GM12801 (cell line): ENCODE data around the gene TUBA4B.

Source experiments
- TF ChIP-seq, protein P1 (sequence below): IDR thresholded peaks from one replicate; pipeline ENCODE4 v1.5.1; 2011; ENCODE audit warnings: control low read depth; ENCODE audit not compliant: insufficient read length; ENCODE audit errors: extremely low read depth

TUBA4B gene

DNA sequence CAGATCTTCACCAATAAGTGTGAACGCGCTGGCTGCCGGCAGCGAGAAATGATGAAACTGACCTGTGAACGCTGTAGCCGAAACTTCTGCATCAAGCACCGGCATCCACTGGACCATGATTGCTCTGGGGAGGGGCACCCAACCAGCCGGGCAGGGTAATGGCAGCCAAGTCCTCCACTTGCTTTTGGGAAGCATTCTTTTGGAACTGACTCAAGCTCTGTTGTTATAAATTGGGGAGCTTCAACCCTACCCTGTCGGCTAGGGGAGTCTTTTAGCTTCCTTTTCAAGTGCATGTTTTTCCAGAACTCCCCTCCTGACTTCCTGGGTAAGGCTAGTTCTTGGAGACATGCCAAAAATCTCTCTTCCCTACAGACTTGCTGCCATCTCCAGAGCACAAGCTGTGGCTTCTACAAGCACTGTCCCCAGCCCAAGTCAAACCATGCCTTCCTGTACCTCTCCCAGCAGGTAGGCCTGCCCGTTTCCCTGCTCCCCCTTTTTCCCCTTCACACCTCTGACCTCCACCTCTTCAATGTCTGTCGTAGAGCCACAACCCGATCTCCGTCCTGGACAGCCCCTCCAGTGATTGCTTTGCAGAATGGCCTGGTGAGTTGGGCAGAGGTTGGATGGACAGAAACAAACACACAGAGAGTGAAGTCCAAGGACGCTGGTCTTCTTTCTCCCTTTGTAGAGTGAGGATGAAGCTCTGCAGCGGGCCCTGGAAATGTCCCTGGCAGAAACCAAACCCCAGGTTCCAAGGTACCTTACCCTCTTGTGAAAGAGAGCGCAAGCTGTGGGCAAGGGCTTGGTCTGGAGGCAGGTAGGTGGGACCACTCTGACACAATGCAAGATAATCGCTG is 44.9 kb upstream of the TUBA4B start:
- TF ChIP-seq, protein P1, sequence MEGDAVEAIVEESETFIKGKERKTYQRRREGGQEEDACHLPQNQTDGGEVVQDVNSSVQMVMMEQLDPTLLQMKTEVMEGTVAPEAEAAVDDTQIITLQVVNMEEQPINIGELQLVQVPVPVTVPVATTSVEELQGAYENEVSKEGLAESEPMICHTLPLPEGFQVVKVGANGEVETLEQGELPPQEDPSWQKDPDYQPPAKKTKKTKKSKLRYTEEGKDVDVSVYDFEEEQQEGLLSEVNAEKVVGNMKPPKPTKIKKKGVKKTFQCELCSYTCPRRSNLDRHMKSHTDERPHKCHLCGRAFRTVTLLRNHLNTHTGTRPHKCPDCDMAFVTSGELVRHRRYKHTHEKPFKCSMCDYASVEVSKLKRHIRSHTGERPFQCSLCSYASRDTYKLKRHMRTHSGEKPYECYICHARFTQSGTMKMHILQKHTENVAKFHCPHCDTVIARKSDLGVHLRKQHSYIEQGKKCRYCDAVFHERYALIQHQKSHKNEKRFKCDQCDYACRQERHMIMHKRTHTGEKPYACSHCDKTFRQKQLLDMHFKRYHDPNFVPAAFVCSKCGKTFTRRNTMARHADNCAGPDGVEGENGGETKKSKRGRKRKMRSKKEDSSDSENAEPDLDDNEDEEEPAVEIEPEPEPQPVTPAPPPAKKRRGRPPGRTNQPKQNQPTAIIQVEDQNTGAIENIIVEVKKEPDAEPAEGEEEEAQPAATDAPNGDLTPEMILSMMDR = no peak

DNA sequence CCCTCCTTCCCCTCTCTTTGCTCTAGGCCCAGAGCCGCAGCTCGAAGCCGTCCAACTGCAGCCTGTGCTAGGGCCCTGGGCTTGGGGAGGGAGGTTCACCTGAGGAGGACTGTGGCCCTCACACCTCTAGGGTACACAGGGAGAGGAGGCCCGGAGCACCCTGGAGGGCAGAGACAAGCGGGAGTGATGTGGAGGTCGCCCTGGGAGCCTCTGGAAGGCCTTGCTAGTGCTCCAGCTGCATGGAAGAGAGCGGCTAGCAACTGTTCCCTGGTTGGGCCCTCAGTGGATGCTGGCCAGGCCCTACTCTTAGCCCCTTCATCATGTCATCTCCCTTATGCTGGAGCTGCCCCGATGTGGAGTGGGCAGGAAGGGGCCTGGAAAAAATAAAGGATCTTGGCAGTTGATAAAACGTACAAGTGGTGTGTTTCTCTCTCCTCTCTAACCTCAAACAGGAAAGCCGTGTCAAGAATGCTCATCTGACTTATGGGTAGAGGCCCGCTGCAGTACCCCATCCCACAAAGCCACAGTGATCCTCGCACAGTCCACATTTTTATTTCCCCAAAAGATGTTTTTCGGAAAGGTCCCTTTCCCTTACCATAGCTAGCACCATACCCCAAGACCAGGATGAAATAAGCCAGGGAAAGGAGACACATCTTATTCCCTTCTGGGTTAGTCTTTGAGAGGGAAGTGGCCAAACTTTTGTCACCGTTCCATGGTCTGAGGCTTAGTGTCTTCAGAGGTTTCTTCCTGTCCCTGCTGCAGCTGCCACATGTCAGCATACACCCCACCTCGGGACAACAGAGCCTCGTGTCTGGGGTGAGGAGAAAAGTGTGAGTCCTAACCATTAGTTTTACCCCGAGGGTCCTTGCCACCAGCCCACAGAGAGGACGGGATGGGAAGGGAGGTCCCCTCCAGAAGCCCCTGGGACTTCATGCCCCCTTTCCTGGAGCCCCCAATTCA is 43.5 kb upstream of the TUBA4B start:
- TF ChIP-seq, protein P1 = no peak

DNA sequence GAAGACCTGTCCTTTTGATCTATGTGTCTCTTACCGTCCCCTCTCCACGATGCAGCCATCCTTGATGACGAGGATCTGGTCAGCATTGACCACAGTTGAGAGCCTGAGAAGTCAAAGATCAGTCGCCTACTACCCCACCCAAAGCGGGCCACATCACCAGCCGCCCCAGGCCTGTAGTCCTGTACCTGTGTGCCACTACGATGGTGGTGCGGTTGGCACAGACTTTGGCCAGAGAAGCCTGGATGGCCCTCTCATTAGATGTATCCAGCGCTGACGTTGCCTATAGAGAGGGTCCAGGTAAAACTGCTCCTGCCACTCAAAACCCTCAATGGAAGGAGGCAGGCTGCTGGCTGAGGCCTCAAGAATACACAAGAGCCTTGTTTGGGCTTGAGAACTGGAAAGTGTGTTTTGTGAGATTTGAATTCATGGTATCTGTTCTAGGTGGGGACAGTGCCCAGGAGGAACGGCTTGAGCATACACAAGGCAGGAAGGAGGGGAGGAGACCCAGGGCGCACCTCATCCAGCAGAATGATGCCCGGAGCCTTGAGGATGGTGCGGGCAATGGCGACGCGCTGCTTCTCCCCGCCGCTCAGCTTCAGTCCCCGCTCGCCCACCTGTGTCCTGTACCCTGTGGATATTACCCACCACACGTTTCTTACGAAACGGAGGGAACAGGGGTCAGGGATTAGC is 42.7 kb upstream of the TUBA4B start:
- TF ChIP-seq, protein P1 = no peak

DNA sequence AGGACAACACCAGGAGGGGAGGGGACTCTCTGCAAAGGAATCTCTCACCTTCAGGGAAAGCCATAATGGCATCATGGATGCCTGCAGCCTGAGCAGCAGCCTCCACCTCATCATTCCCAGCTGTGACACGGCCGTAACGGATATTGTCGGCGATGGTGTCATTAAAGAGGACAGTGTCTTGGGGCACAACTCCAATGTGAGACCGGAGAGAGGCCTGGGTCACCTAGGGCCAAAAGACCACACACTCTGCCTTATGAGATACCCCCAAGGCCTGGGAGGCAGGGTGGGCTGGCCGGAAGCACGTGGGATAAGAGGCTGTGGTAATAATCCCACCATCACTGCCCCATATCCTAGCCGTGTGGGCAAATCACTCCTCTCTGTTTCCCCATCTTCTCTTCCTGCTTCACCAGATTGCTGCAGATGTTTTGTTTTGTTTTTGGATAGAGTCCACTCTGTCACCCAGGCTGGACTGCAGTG is 42.1 kb upstream of the TUBA4B start:
- TF ChIP-seq, protein P1 = no peak

DNA sequence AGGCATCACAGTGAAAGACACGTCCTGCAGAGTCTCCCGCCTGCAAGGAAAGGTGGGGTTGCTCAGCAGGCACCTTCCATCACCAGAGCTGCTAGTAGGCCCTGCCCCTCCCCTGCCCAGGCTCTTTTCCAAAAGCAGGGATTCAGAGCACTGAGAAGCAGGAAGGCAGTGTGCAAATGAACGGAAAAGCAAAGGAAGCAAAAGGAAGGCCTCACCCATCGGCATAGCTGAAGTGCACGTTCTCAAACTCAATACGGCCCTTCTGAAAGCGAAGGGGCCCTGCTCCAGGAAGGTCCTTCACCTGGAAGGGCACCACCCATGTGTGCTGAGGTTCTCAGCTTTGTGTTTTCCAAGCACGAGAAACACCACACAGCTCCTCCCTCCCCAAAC is 40.0 kb upstream of the TUBA4B start:
- TF ChIP-seq, protein P1 = no peak

DNA sequence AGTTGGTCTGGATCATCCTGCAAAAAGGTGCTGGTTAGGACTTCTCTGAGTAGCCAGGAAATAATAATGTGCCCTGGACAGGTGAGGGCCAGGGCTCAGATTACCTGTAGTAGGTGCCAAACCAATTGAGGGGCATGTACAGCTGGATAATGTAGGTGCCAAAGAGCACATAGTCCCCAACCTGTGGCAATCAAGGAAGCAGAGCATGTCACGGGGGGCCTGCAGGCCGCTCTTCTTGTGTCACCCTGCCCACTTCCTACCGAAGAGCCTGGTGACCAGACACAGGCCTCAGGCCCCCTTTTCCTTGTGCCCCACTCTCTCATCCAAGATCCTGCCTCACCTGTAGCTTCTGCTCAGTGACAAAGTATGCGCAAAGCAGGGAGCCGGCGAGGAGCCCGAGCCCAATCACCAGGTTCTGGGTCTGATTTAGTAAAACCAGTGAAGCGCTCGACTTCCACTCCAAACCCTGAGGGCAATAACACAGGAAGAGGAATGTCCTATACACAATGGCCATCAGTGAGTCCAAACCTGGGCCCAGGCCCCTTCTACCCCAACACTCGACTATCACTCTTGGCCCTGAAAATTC is 39.5 kb upstream of the TUBA4B start:
- TF ChIP-seq, protein P1 = no peak
